IMR-90 (cell line): ENCODE results near the gene ATXN1. TPM values are rescaled to one million over a fixed set of nuclear protein-coding genes. Genes with fewer than 3 reads are reported as not detected.

Experiments
- ATAC-seq: fragments of 200-7000 bp; cut with Tn5 transposase; 2 replicates; pipeline ENCODE4 v1.9.1; 2020; ENCODE audit warnings: low read depth, mild to moderate bottlenecking, moderate library complexity
- BruUV-seq: library from RNA; stranded (reverse); fragments of 400-500 nt; replicated peaks from 2 replicates; lab custom pipeline; 2021; lab: Mats Ljungman, UMichigan
- CTCF ChIA-PET: fragments of 300-600 bp; formaldehyde crosslinking; extraction: SDS; loops from one replicate; lab custom pipeline; 2021; ENCODE audit warnings: antibody characterized with exemption; lab: Yijun Ruan, JAX
- POLR2A ChIA-PET: fragments of 300-600 bp; sonication (Branson Sonifier 250); formaldehyde crosslinking; loops from one replicate; lab custom pipeline; 2022; ENCODE audit warnings: antibody characterized with exemption; ENCODE audit not compliant: unreplicated experiment; lab: Charles Lee
- DNase-seq: peaks from one replicate; pipeline ENCODE4 v3.0.0; 2013
- H2AFZ ChIP-seq: replicated peaks from 2 replicates; pipeline ENCODE3; 2013; ENCODE audit warnings: low read length, mild to moderate bottlenecking; ENCODE audit not compliant: poor library complexity
- H2AK5ac ChIP-seq: 2 replicates; pipeline ENCODE4 v1.6.1; 2013; ENCODE audit warnings: low read depth, low read length, inconsistent platforms
- H2AK9ac ChIP-seq: replicated peaks from 2 replicates; pipeline ENCODE3; 2013; ENCODE audit warnings: mild to moderate bottlenecking, low read depth, low read length, moderate library complexity; ENCODE audit not compliant: poor library complexity
- H2BK120ac ChIP-seq: 2 replicates; pipeline ENCODE4 v1.6.1; 2013; ENCODE audit warnings: low read depth, low read length, inconsistent platforms
- H2BK15ac ChIP-seq: 3 replicates; pipeline ENCODE4 v1.6.1; 2013; ENCODE audit warnings: low read depth, low read length, inconsistent platforms
- H2BK20ac ChIP-seq: 2 replicates; pipeline ENCODE4 v1.6.1; 2013; ENCODE audit warnings: low read depth, mild to moderate bottlenecking, inconsistent platforms, low read length, moderate library complexity
- H2BK5ac ChIP-seq: 2 replicates; pipeline ENCODE4 v1.6.1; 2013; ENCODE audit warnings: mild to moderate bottlenecking, low read depth, low read length, inconsistent platforms; ENCODE audit not compliant: poor library complexity, severe bottlenecking
- H3K14ac ChIP-seq: replicated peaks from 2 replicates; pipeline ENCODE4 v1.6.1; 2013; ENCODE audit warnings: low read depth, low read length, inconsistent platforms
- H3K18ac ChIP-seq: 2 replicates; pipeline ENCODE4 v1.6.1; 2013; ENCODE audit warnings: low read depth, low read length, control low read depth
- H3K23ac ChIP-seq: 2 replicates; pipeline ENCODE4 v1.6.1; 2013; ENCODE audit warnings: low read depth, low read length, inconsistent platforms
- H3K27ac ChIP-seq: 2 replicates; pipeline ENCODE4 v1.5.1; 2013; ENCODE audit warnings: mild to moderate bottlenecking, control low read depth, low read length; ENCODE audit not compliant: insufficient read depth
- H3K27me3 ChIP-seq: 2 replicates; pipeline ENCODE4 v1.6.1; 2013; ENCODE audit warnings: low read length; ENCODE audit not compliant: control insufficient read depth, insufficient read depth
- H3K36me3 ChIP-seq: 2 replicates; pipeline ENCODE4 v1.6.1; 2013; ENCODE audit warnings: low read length, mixed read lengths; ENCODE audit not compliant: control insufficient read depth, insufficient read depth
- H3K4ac ChIP-seq: 2 replicates; pipeline ENCODE4 v1.6.1; 2013; ENCODE audit warnings: low read depth, low read length, inconsistent platforms
- H3K4me1 ChIP-seq: 2 replicates; pipeline ENCODE4 v1.6.1; 2013; ENCODE audit warnings: low read length, mixed read lengths; ENCODE audit not compliant: control insufficient read depth, insufficient read depth
- H3K4me2 ChIP-seq: 2 replicates; pipeline ENCODE4 v1.6.1; 2013; ENCODE audit warnings: low read depth, mild to moderate bottlenecking, control low read depth, low read length, moderate library complexity
- H3K4me3 ChIP-seq: 2 replicates; pipeline ENCODE4 v1.5.1; 2013; ENCODE audit warnings: low read depth, mild to moderate bottlenecking, control low read depth, low read length, moderate library complexity; ENCODE audit not compliant: insufficient read depth
- H3K56ac ChIP-seq: 2 replicates; pipeline ENCODE4 v1.6.1; 2013; ENCODE audit warnings: low read length, inconsistent platforms; ENCODE audit not compliant: insufficient read depth; ENCODE audit errors: extremely low read depth
- H3K79me1 ChIP-seq, 2 experiments: 2 replicates each; pipeline ENCODE4 v1.6.1; 2013; ENCODE audit warnings: low read length in 2 of 2, inconsistent platforms in 1 of 2, low read depth in 1 of 2
- H3K9ac ChIP-seq: 2 replicates; pipeline ENCODE4 v1.6.1; 2013; ENCODE audit warnings: low read depth, low read length, control low read depth
- H3K9me1 ChIP-seq: 2 replicates; pipeline ENCODE4 v1.6.1; 2013; ENCODE audit warnings: low read length, inconsistent platforms; ENCODE audit not compliant: insufficient read depth
- H3K9me3 ChIP-seq: 2 replicates; pipeline ENCODE4 v1.6.1; 2013; ENCODE audit warnings: low read length; ENCODE audit not compliant: control insufficient read depth, insufficient read depth
- H4K20me1 ChIP-seq: 2 replicates; pipeline ENCODE4 v1.6.1; 2013; ENCODE audit warnings: low read length, inconsistent platforms; ENCODE audit not compliant: insufficient read depth
- H4K5ac ChIP-seq: 2 replicates; pipeline ENCODE4 v1.6.1; 2013; ENCODE audit warnings: mild to moderate bottlenecking, low read depth, low read length, control low read depth
- H4K8ac ChIP-seq, 2 experiments: 2 replicates each; pipeline ENCODE4 v1.6.1; 2013; ENCODE audit warnings: low read depth in 2 of 2, low read length in 2 of 2, control low read depth in 1 of 2, inconsistent platforms in 1 of 2
- H4K91ac ChIP-seq: 2 replicates; pipeline ENCODE4 v1.6.1; 2013; ENCODE audit warnings: low read depth, low read length, inconsistent platforms; ENCODE audit not compliant: insufficient read depth
- BHLHE40 ChIP-seq: fragments of 150-350 bp; IDR thresholded peaks from 2 replicates; pipeline ENCODE4 v1.6.1; 2016; ENCODE audit warnings: mild to moderate bottlenecking, low read depth, low read length
- FOS ChIP-seq: fragments of 150-350 bp; IDR thresholded peaks from 2 replicates; pipeline ENCODE4 v1.6.1; 2016; ENCODE audit warnings: low read depth, low read length
- MAFK ChIP-seq: IDR thresholded peaks from 2 replicates; pipeline ENCODE4 v1.6.1; 2012; ENCODE audit warnings: low read depth, low read length, improper control_type of control experiment
- MXI1 ChIP-seq: IDR thresholded peaks from 2 replicates; pipeline ENCODE4 v1.6.1; 2012; ENCODE audit warnings: low read depth, mild to moderate bottlenecking, low read length, moderate library complexity, borderline replicate concordance
- NFE2L2 ChIP-seq: fragments of 150-350 bp; IDR thresholded peaks from 2 replicates; pipeline ENCODE4 v1.6.1; 2016; ENCODE audit warnings: low read depth, mild to moderate bottlenecking, low read length
- RCOR1 ChIP-seq: IDR thresholded peaks from 2 replicates; pipeline ENCODE4 v1.6.1; 2012; ENCODE audit warnings: mild to moderate bottlenecking, low read length, improper control_type of control experiment; ENCODE audit not compliant: insufficient replicate concordance
- RFX5 ChIP-seq: IDR thresholded peaks from 2 replicates; pipeline ENCODE4 v1.8.0; 2012; ENCODE audit warnings: low read depth, mild to moderate bottlenecking, low read length, moderate library complexity
- USF2 ChIP-seq: fragments of 150-350 bp; IDR thresholded peaks from 2 replicates; pipeline ENCODE4 v1.6.1; 2017; ENCODE audit warnings: mild to moderate bottlenecking, antibody characterized with exemption, low read length, low read depth
- WGBS, 2 experiments: methylation state at CpG; one replicate each; pipeline versions ENCODE4 v1.1.5 to v1.1.7; 2013; ENCODE audit warnings: missing lambda C conversion rate in 2 of 2; ENCODE audit not compliant: insufficient read length in 1 of 2; ENCODE audit errors: extremely low coverage in 2 of 2; 5-methylcytosine and 5-hydroxymethylcytosine counted together
- dilution Hi-C: fragments of 300-500 bp; cut with HindIII; formaldehyde crosslinking; loops from one replicate; pipeline ENCODE4 v1.14.3; 2018; ENCODE audit warnings: low sequenced_read_pairs; ENCODE audit not compliant: unreplicated experiment
- in situ Hi-C: fragments of 300-500 bp; cut with MboI; formaldehyde crosslinking; loops from 3 replicates; pipeline ENCODE4 v1.14.3; 2019; ENCODE audit warnings: low sequenced_read_pairs, inconsistent platforms, mixed read lengths
- intact Hi-C: fragments of 100-400 bp; cut with micrococcal nuclease; formaldehyde crosslinking; loops from 2 replicates; pipeline ENCODE4 v1.10.0; 2022
- polyA plus RNA-seq, 3 experiments: library from polyadenylated mRNA; depleted of rRNA; stranded (reverse); fragments of >200 nt; gene quantifications; 2 replicates each; pipeline ENCODE4 v1.2.3, GENCODE V29; 2012; ENCODE audit warnings: low replicate concordance in 1 of 3
- total RNA-seq: library from RNA; depleted of rRNA; stranded (reverse); fragments of >200 nt; gene quantifications from 2 replicates; pipeline ENCODE4 v1.2.3, GENCODE V29; 2012

ATXN1 gene
- total and polyA plus RNA-seq, 2 of the 4 experiments (the other 2 are of a cell fraction), result 7.3 to 11.1 TPM

DNA sequence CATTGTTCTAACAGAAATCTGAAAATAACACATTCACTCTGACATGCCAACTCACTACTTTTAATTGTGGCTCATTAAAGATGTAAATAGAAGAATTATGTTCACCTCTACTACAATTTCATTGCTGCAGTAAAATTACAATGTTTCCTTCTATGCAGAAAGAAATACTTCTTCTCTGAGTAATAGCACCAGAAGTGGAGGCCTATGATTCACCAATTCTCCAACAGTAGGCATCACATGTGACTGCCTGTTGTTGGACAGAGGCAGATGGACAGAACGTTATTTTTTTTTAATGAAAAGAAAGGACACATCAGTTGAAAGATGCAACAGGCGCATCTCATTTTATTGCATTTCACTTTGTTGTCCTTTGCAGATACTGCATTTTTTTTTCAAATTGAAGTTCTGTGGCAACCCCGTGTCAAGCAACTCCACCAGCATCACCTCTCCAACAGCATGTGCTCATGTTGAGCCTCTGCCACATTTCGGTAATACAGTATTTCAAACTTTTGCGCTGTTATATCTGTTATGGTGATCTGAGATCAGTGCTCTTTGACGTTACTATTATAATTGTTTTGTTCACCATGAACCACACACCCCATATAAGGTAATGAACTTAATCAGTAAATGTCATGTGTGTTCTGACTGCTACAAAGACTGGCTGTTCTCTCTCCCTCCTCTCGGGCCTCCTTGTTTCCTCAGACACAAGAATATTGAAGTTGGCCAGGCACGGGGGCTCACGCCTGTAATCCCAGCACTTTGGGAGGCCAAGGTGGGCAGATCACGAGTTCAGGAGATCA is 121.4 kb downstream of the ATXN1 start:
- no TSS peak for BruUV-seq
- Histone ChIP-seq H2BK15ac (no peak overlapping the region; the same call in 2 of the 3 replicates), H3K18ac (no peak overlapping the region), H3K36me3 (peaks cover 10% of the 10 kb centered on the region), H2BK5ac (no peak overlapping the region), H3K9ac (no peak overlapping the region), H3K4me2 (no peak overlapping the region), H3K4me1 (peaks cover 19% of the 10 kb centered on the region), H3K4me3 (no peak overlapping the region), H3K79me1 (peaks cover 17 to 36% of the 10 kb centered on the region in 2 experiments), H2AK5ac (no peak overlapping the region), H3K9me1 (peaks cover 16% of the 10 kb centered on the region), H3K27me3 (no peaks in the 10 kb centered on the region), H3K56ac (no peak overlapping the region), H4K8ac (no peak overlapping the region), H2BK20ac (no peak overlapping the region; the same call in 1 of the 2 replicates), H4K20me1 (peaks cover 22% of the 10 kb centered on the region), H3K23ac (no peak overlapping the region), H2AK9ac (no peak overlapping the region), H2BK120ac (no peak overlapping the region), H2AFZ (no peak overlapping the region), H4K5ac (no peak overlapping the region), H3K14ac (no peak overlapping the region), H3K4ac (no peak overlapping the region), H3K9me3 (no peaks in the 10 kb centered on the region), H3K27ac (0 out of 2 replicates have a peak overlapping the region, but pooled peaks have one; percentile 3), H4K91ac (no peak overlapping the region)
- peak; percentile 89 for DNase-seq
- peak; percentile 93 for ATAC-seq
- TF ChIP-seq MXI1 (peak; percentile 86; the same call in 1 of the 2 replicates), FOS (peak; percentile 87), USF2 (peak; percentile 84), RFX5 (no peak), NFE2L2 (no peak), RCOR1 (peak; percentile 75), BHLHE40 (peak; percentile 63), MAFK (no peak)
- dilution Hi-C loops (no loop called here), in situ Hi-C loops (no loop called here), intact Hi-C loops (no loop called here)
- ChIA-PET CTCF (no interaction called here), POLR2A (no interaction called here)
- WGBS, 2 experiments, result 80% methylated on average over 3 of the region's 10 CpGs; no CpG with 5 or more reads in 1 of the 2 experiments
